ENCODE measurements around the gene VN1R4.
"Not testable (repeated sequence)": the region's sequence is repeated elsewhere in the genome, so short reads cannot be mapped to it uniquely, and the experiment has no call there.

The VN1R4 gene, protein sequence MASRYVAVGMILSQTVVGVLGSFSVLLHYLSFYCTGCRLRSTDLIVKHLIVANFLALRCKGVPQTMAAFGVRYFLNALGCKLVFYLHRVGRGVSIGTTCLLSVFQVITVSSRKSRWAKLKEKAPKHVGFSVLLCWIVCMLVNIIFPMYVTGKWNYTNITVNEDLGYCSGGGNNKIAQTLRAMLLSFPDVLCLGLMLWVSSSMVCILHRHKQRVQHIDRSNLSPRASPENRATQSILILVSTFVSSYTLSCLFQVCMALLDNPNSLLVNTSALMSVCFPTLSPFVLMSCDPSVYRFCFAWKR

DNA sequence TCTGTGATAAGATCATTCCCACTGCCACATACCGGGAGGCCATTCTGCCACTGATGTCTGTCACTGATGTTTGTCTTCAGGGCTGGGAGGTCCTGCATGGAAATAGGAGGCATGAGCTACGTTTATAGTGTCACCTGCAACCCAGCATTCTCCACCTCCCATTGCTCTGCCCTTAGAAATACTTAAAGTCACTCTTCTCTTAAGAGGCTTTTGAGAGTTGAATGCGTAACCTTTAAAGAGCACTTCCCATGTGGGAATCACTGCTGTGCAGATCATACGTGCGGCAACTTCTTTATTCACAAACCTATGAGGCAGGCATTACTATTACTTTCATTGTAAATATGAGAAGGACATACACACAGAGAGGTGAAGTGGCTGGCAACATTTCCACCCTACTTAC, at the start of gene VN1R4:
VN1R4 (minus strand) TSS at position 101 of the 400 bp plus-strand sequence; CDS start at position 43, 58 bp downstream.
- DNase-seq: peak; percentile 82

DNA sequence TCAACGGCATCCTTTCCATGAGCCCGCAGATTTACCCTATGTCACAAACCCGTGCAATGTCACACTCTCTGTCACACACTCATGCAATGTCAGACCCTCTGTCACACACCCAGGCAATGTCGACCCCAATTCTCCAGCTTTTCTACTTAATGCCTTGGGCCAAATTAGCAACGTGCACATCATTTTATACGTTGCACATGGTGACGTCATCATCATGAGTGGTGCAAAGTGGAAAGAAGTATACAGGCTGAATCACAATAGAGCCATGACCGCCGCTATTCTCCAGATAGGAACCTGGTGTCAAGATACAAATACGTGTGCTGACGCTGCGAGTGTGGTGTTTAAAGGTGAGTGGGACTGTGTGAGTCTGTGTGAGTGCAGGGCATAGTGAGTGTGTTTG, 44.4 kb upstream of the VN1R4 start:
- no peak for DNase-seq

DNA sequence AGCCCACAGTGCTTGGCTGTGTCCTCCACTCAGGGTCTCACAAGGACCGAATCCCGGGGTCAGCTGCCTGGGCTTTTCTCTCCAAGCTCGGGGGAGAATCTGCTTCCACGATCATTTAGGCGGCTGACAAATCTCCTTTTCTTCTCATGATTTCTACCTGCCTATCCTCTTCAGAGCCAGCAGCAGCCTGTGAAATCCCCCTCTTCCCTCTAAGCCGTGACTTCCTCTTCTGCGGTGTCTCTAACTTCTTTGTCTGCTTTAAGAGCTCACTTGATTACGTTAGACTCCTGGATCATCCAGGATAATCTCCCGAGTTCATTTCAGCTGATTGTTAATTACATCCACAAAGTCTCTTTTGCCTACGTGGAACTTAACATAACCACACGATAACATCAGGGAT, 43.5 kb upstream of the VN1R4 start:
- DNase-seq: peak; percentile 36

DNA sequence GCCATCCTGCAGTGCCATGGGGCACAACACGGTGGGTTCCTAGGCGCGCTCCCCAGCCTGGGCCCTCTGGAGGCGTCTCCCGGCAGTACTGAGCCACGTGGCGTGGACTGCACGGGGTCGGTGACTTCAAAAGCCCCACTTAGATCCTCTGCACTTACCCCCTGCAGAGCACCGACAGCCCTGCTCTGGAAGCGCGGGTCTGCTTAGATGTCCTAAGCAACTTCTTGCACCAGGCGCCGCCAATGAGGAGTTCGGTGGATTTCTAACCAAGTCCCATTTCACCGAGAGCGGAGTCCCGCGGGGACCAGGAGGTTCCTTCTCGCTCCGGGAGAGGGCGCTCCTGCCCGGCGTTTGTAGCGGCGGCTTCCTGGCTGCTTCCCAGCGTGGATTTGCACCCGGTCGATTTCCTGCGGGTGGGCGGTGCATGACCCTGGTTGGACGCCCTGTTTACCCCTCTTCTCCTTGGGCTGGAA, 40.9 kb upstream of the VN1R4 start:
- DNase-seq: no peak

DNA sequence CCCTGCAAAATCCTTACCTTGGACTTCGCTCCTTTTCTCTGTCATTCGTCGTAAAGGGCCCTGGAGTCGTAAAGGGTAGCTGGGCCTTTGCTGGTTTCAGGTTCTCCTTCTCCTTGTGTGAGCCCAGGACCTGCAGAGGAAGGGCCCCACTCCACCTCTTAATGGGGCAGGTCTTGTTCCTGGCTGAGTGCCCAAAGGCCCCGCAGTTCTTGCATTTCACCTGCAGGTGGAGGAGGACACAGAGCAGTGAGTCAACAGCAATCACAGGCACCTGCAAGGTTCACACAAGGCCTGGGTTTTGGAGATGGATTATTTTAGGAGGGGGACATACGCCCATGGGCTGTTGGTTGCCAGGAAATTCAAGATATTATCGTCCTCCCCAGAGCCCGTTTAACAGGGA, 33.8 kb upstream of the VN1R4 start:
- peak; percentile 45 for DNase-seq

DNA sequence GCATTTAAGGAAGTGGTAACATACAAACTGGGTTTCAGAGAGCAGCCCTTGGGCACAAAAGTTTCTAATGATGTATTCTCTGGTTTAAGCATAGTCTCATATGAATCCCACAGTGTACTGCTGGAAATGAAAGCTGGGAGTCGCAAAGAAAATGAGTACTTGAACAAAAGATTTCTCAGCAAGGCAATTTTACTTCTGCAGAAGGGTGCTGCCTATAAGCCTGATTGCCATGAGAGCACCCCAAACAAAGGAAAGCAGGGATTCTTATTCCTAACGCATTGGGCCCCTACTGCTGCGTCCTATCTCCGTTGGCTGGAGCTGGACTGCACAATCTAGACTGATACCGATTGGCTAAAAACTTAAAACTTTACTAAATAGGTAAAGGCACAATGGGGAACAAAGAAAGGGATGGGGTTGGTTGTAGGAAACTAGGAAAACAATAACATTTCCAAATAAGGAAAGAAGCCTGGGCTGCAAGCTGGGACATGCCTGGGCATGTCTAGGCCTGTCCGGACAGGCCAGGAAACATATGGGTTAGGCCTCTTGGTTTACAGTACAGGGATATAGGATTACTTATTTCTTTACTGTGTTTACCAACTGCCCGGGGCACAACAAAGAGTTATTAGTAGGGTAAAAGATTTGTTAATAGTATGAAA, 27.4 kb upstream of the VN1R4 start:
- DNase-seq: no peak

DNA sequence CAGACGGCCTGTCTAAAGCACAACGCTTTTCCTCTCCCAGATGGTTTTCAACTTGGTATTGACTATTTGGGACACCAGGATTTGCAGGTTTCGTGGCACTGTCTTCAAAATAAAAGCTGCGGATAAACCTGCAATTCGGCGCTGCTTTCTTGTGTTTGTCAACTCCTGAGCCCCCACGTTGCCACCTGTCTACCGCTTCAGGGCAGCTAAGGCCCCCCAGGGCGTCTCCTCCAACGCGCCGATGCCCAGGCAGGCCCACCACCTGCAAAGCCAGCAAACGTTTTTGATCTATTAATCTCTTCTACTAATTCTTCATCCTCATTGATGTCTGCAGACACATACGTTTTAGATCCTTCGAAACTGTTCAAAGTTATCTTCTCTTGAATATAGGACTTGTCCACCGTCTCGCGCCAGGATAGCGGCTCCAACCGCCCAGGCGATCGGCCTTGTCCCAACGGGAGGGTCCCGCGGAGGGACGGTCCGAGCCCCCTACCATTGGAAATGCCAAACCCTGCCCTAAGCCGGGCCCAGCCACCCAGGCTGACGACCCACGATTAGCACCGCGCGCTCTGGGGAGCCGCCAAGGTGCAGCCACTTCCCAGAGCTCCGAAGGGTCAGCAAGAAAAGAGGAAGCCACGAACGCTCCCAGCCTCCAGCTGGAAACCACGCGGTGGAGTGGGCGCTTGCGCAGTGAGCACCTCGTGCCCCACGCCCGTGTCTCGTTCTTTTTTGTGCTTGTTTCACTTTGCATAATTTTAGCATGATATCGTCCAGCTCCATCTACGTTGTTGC, 23.4 kb upstream of the VN1R4 start:
- DNase-seq: no peak

DNA sequence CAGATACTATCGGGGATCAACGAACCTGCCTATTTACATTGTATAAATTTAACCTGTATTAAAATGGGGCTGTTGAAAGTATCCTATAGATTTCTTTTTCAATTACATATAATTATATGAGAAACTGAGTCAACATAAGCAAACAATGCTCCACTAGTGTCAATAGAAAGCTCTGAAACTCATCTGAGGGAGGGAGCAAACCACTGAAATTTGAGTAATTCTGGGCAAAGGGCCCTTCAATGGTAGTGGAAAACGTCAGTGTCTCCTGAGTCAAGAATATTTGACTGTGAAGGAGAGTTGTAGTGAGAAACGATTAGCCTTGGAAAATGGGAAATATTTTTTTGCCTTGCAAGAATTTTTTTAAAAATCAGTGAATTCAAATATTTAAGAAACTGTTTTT, 17.6 kb upstream of the VN1R4 start:
- no peak for DNase-seq

DNA sequence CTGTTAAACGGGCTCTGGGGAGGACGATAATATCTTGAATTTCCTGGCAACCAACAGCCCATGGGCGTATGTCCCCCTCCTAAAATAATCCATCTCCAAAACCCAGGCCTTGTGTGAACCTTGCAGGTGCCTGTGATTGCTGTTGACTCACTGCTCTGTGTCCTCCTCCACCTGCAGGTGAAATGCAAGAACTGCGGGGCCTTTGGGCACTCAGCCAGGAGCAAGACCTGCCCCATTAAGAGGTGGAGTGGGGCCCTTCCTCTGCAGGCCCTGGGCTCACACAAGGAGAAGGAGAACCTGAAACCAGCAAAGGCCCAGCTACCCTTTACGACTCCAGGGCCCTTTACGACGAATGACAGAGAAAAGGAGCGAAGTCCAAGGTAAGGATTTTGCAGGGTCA, 14.4 kb upstream of the VN1R4 start:
- peak; percentile 6 for DNase-seq

DNA sequence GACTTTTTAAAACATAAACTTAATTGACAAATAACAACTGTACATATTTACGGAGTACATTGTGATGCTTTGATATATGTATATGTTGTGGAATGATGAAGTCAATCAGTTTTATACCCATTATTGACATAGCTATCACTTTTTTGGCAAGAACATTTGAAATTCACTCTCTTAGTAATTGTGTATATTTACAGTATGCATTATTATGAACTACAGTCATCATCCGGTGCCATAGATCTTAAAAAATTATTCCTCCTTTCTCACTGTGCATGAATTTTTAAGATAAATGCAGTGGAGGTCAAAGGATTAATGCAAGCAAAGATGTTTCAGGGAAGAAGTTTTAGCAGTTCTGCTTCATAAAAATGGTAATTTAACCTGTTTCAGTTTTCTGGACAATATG, 8.0 kb upstream of the VN1R4 start:
- DNase-seq: no peak

DNA sequence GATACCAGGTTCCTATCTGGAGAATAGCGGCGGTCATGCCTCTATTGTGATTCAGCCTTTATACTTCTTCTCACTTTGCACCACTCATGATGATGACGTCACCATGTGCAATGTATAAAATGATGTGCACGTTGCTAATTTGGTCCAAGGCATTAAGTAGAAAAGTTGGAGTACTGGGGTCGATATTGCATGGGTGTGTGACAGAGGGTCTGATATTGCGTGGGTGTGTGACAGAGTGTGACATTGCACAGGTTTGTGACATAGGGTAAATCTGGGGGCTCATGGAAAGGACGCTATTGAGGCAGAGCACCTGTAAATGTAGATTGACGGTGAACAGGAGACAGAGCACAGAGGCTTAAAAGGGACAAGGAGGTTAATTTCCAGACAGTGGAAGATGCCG, 4.5 kb upstream of the VN1R4 start:
- DNase-seq: no peak

DNA sequence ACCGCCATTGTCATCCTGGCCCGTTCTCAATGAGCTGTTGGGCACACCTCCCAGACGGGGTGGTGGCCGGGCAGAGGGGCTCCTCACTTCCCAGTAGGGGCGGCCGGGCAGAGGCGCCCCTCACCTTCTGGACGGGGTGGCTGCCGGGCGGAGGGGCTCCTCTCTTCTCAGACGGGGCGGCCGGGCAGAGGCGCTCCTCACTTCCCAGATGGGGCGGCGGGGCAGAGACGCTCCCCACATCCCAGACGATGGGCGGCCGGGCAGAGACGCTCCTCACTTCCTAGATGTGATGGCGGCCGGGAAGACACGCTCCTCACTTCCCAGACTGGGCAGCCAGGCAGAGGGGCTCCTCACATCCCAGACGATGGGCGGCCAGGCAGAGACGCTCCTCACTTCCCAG, 2.3 kb upstream of the VN1R4 start:
- not testable (repeated sequence) for DNase-seq

DNA sequence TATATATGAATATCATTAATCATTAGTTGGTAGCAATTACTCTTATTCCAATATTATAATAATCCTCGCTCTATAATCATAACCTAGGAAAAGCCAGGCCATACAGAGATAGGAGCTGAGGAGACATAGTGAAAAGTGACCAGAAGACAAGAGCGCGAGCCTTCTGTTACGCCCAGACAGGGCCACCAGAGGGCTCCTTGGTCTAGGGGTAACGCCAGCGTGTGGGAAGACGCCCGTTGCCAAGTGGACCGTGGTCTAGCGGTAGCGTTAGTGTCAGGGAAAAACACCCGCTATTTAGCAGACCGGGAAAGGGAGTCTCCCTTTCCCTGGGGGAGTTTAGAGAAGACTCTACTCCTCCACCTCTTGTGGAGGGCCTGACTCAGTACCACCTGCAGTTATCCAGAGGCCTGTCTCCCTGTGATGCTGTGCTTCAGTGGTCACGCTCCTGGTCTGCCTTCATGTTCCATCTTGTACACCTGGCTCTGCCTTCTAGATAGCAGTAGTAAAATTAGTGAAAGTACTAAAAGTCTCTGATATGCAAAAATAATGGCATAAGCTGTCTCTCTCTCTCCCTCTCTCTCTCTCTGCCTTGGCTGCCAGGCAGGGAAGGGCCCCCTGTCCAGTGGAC, 9.7 kb downstream of the VN1R4 start, which contains the start of gene VN1R2:
VN1R2 (plus strand) TSS at position 578 of the 628 bp plus-strand sequence. CDS start 84 bp downstream, outside the sequence.
- DNase-seq: not testable (repeated sequence)

DNA sequence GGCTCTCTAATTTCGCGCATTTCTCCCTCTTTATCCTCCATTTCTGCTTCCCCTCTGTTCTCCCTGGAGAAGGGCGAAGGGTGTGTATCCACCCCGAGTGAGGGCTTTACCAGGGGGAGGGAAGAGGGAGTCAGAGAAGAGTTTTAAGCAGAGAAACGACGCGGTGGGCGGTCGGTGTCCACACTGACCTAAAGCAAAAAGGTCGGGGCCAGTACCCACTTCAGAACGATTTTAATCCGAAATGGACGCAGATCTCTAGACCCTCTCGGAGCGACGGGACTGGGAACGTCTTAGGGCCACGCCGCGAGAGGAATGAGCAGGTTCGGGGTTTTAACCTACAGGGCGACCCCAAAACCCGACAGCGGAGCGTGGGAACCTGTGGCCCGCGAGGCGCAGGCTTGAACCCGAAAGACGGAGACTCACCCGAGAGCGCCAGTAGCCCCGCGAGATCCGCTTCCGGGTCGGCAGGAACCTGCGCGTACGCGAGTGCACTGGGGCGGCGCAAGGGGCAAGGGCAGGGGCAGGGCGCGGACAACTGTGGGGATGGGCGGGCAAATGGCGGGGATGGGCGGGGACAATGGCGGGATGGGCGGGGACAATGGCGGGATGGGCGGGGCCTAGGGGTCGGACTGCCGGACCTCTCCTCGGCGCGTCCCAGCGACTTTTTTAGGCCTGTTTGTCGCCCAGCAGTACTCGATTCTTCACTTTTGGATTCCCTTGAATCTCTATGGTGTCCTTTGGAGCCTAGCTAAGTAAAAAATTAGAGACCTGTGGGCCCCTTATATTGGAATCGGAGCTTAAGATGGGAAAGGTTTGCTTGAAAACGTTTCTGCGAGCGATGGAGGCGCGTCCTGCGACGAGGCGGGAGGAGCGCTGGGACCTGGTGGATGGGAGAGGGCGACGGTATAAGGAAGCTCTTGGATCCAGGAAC, 12.8 kb downstream of the VN1R4 start, which contains the start of gene ZNF677:
ZNF677 (minus strand) TSS at position 463 of the 931 bp plus-strand sequence. CDS start 3,323 bp downstream, outside the sequence.
- DNase-seq: no peak

DNA sequence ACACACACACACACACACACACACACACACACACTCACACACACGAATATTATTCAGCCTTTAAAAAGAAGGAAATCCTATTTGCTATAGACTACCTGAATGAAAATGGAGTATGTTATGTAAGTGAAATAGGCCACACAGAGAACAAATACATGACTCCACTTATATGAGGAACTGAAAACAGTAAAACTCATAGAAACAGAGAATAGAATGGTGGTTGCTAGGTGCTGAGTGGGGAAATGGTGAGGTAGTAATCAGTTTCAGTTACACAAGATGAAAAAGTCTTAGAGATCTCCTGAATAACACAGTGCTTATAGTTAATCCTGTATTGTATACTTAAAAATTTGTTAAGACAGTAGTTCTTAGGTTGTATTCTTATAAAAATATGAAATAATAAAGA, 21.0 kb downstream of the VN1R4 start:
- no peak for DNase-seq

DNA sequence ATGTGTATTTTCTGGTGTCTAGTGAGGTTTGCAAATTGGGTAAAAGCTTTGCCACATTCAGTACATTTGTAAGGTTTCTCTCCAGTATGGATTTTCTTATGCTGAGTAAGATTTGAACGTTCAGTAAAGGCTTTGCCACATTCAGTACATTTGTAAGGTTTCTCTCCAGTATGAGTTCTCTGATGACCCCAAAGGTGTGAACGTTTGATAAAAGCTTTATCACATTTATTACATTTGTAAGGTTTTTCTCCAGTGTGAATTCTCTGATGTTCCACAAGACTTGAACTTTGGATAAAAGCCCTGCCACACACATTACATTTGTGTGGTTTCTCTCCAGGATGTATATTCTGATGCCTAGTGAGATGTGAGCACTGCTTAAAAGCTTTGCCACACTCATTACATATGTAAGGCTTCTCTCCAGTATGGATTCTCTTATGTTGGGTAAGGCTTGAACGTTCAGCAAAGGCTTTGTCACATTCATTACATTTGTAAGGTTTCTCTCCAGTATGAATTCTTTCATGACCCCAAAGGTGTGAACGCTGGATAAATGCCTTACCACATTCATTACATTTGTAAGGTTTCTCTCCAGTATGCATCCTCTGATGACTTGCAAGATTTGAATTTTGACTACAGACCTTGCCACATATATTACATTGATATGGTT, 30.3 kb downstream of the VN1R4 start:
- DNase-seq: no peak

DNA sequence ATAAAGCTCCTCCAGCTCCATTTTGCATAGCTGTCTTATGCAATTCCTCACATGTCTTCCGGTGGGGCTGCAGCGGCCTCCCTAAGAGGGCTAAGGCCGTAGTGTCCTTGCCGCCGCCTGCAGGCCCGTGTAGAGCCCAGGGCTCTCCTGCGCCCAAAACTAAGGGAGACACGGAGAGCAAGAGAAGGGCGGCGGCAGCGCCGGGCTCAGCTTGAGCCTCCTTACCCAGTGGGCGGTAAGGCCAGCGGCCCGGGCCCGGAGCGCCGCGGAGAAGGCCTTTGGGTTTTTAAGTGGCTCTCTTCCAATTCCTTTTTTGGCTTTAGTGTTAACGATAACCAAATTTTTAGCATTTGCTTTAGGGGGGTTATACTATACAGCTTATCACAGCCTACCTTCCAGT, 42.9 kb downstream of the VN1R4 start:
- no peak for DNase-seq

DNA sequence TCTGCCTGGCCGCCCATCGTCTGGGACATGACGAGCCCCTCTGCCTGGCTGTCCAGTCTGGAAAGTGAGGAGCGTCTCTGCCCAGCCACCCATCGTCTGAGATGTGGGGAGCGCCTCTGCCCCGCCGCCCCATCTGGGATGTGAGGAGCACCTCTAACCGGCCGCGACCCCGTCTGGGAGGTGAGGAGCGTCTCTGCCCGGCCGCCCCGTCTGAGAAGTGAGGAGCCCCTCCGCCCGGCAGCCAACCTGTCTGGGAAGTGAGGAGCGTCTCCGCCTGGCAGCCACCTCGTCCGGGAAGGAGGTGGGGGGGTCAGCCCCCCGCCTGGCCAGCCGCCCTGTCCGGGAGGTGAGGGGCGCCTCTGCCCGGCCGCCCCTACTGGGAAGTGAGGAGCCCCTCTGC, 44.8 kb downstream of the VN1R4 start:
- DNase-seq: not testable (repeated sequence)
